ENCODE measurements around the gene CUL2. TPM values are rescaled to one million over a fixed set of nuclear protein-coding genes. Genes with fewer than 3 reads are reported as not detected.
A peak's percentile ranks its signal among the peaks of the same experiment; 100 is the strongest.
"Not testable (repeated sequence)": the region's sequence is repeated elsewhere in the genome, so short reads cannot be mapped to it uniquely, and the experiment has no call there.

Gene CUL2
- total RNA-seq, 1 donor, result 29.0 TPM

- no peak for DNase-seq (ENCODE audit: insufficient read length, low spot score, missing footprints)
- H2AFZ ChIP-seq (ENCODE audit: low read length), result no peak overlapping the region
- H3K9me3 ChIP-seq (ENCODE audit: low read depth, low read length), result no peaks in the 10 kb centered on the region
- H3K36me3 ChIP-seq (ENCODE audit: insufficient read depth, low read length), result peaks cover 13% of the 10 kb centered on the region
- H3K4me3 ChIP-seq (ENCODE audit: insufficient read depth, low read length), result no peak overlapping the region
- no peak for TF ChIP-seq CTCF (IDR thresholded peaks at IDR 0.05; ENCODE audit: extremely low read depth, low read depth, low read length)
- peaks cover 18% of the 10 kb centered on the region for H3K4me1 ChIP-seq (ENCODE audit: insufficient read depth, low read length)
- peaks cover 10% of the 10 kb centered on the region for H3K79me2 ChIP-seq (ENCODE audit: insufficient read depth, low read length)
- no peaks in the 10 kb centered on the region for H3K27me3 ChIP-seq (ENCODE audit: insufficient read depth, low read length)
- no peak overlapping the region for H3K4me2 ChIP-seq (ENCODE audit: insufficient read depth, low read length)
- H4K20me1 ChIP-seq (ENCODE audit: insufficient read depth, low read length), result no peaks in the 10 kb centered on the region
- no peak overlapping the region for H3K27ac ChIP-seq (ENCODE audit: low read depth, low read length)
These were observed 44.1 kb downstream of the CUL2 start for GRCh38 chr10:35046074-35046473.

GRCh38 chr10:35045275-35045674, 44.9 kb downstream of the CUL2 start:
- Histone ChIP-seq H3K4me1 (ENCODE audit: insufficient read depth, low read length) (peaks cover 26% of the 10 kb centered on the region), H3K36me3 (ENCODE audit: insufficient read depth, low read length) (peaks cover 13% of the 10 kb centered on the region)
- not testable (repeated sequence) for DNase-seq (ENCODE audit: insufficient read length, low spot score, missing footprints); H3K4me3 ChIP-seq (ENCODE audit: insufficient read depth, low read length); H3K27ac ChIP-seq (ENCODE audit: low read depth, low read length); H4K20me1 ChIP-seq (ENCODE audit: insufficient read depth, low read length); H3K9me3 ChIP-seq (ENCODE audit: low read depth, low read length); H3K79me2 ChIP-seq (ENCODE audit: insufficient read depth, low read length); H3K27me3 ChIP-seq (ENCODE audit: insufficient read depth, low read length); H2AFZ ChIP-seq (ENCODE audit: low read length); H3K4me2 ChIP-seq (ENCODE audit: insufficient read depth, low read length)

- H3K27me3 ChIP-seq (ENCODE audit: insufficient read depth, low read length), result no peaks in the 10 kb centered on the region
- no peaks in the 10 kb centered on the region for H4K20me1 ChIP-seq (ENCODE audit: insufficient read depth, low read length)
- peak; percentile 76 for DNase-seq (ENCODE audit: insufficient read length, low spot score, missing footprints)
- peaks cover 8% of the 10 kb centered on the region for H3K79me2 ChIP-seq (ENCODE audit: insufficient read depth, low read length)
- H3K4me3 ChIP-seq (ENCODE audit: insufficient read depth, low read length), result no peak overlapping the region
- TF ChIP-seq CTCF (IDR thresholded peaks at IDR 0.05; ENCODE audit: extremely low read depth, low read depth, low read length), result no peak
- no peak overlapping the region for H3K27ac ChIP-seq (ENCODE audit: low read depth, low read length)
- H3K4me1 ChIP-seq (ENCODE audit: insufficient read depth, low read length), result peaks cover 26% of the 10 kb centered on the region
- peaks cover 13% of the 10 kb centered on the region for H3K36me3 ChIP-seq (ENCODE audit: insufficient read depth, low read length)
- H3K4me2 ChIP-seq (ENCODE audit: insufficient read depth, low read length), result no peak overlapping the region
- H3K9me3 ChIP-seq (ENCODE audit: low read depth, low read length), result no peaks in the 10 kb centered on the region
- H2AFZ ChIP-seq (ENCODE audit: low read length), result no peak overlapping the region
These were observed 46.3 kb downstream of the CUL2 start for GRCh38 chr10:35043796-35044344.

GRCh38 chr10:35042783-35043182, 47.4 kb downstream of the CUL2 start:
- peak overlapping the region; percentile 33 for H3K27ac ChIP-seq (ENCODE audit: low read depth, low read length)

More at GRCh38 chr10:35042783-35043182, 47.4 kb downstream of the CUL2 start:
- Histone ChIP-seq H3K4me1 (ENCODE audit: insufficient read depth, low read length) (peaks cover 26% of the 10 kb centered on the region), H3K79me2 (ENCODE audit: insufficient read depth, low read length) (peaks cover 8% of the 10 kb centered on the region), H3K9me3 (ENCODE audit: low read depth, low read length) (no peaks in the 10 kb centered on the region), H3K36me3 (ENCODE audit: insufficient read depth, low read length) (peaks cover 13% of the 10 kb centered on the region), H4K20me1 (ENCODE audit: insufficient read depth, low read length) (no peaks in the 10 kb centered on the region), H2AFZ (ENCODE audit: low read length) (no peak overlapping the region), H3K4me2 (ENCODE audit: insufficient read depth, low read length) (no peak overlapping the region), H3K27me3 (ENCODE audit: insufficient read depth, low read length) (no peaks in the 10 kb centered on the region), H3K4me3 (ENCODE audit: insufficient read depth, low read length) (no peak overlapping the region)
- TF ChIP-seq CTCF (IDR thresholded peaks at IDR 0.05; ENCODE audit: extremely low read depth, low read depth, low read length), result no peak
- no peak for DNase-seq (ENCODE audit: insufficient read length, low spot score, missing footprints)
